HEK293T (cell line): ENCODE results near the gene TBK1.
A peak's percentile ranks its signal among the peaks of the same experiment; 100 is the strongest.

Source experiments
- CTCF ChIA-PET: fragments of 350-600 bp; formaldehyde crosslinking; extraction: SDS; loops from one replicate; lab custom pipeline; 2021; ENCODE audit warnings: antibody characterized with exemption, inconsistent platforms; lab: Yijun Ruan, JAX
- POLR2A ChIA-PET: fragments of 350-600 bp; formaldehyde crosslinking; extraction: SDS; loops from one replicate; lab custom pipeline; 2020; ENCODE audit warnings: antibody characterized with exemption, inconsistent platforms; lab: Yijun Ruan, JAX
- DNase-seq: peaks from one replicate; pipeline ENCODE4 v3.0.0; 2012; ENCODE audit warnings: mixed read lengths; ENCODE audit errors: extremely low spot score
- ARNT ChIP-seq: fragments of 450-650 bp; IDR thresholded peaks from 2 replicates; pipeline ENCODE4 v1.6.1; 2017; ENCODE audit warnings: mild to moderate bottlenecking
- BHLHE40 ChIP-seq: fragments of 450-650 bp; IDR thresholded peaks from 2 replicates; pipeline ENCODE4 v1.6.1; 2016; ENCODE audit warnings: mild to moderate bottlenecking, moderate library complexity, borderline replicate concordance
- CTBP1 ChIP-seq: fragments of 450-650 bp; IDR thresholded peaks from 2 replicates; pipeline ENCODE4 v1.6.1; 2016; ENCODE audit warnings: borderline replicate concordance
- ELF4 ChIP-seq: fragments of 450-650 bp; IDR thresholded peaks from 2 replicates; pipeline ENCODE4 v1.6.1; 2017; ENCODE audit warnings: antibody characterized with exemption
- FOXA1 ChIP-seq: fragments of 450-650 bp; IDR thresholded peaks from 2 replicates; pipeline ENCODE4 v1.6.1; 2016; ENCODE audit warnings: mild to moderate bottlenecking
- FOXK2 ChIP-seq: fragments of 450-650 bp; IDR thresholded peaks from 2 replicates; pipeline ENCODE4 v1.6.1; 2016; ENCODE audit warnings: mild to moderate bottlenecking
- FOXM1 ChIP-seq: fragments of 450-650 bp; IDR thresholded peaks from 2 replicates; pipeline ENCODE4 v1.6.1; 2017; ENCODE audit warnings: mild to moderate bottlenecking, borderline replicate concordance
- HDGF ChIP-seq: fragments of 450-650 bp; IDR thresholded peaks from 2 replicates; pipeline ENCODE4 v1.6.1; 2017; ENCODE audit warnings: antibody characterized with exemption, borderline replicate concordance
- L3MBTL2 ChIP-seq: fragments of 450-650 bp; conservative IDR thresholded peaks from 2 replicates; pipeline ENCODE4 v1.6.1; 2016; ENCODE audit warnings: mild to moderate bottlenecking
- LEF1 ChIP-seq: fragments of 450-650 bp; IDR thresholded peaks from 2 replicates; pipeline ENCODE4 v1.6.1; 2017; ENCODE audit warnings: mild to moderate bottlenecking, borderline replicate concordance
- NFRKB ChIP-seq: fragments of 450-650 bp; IDR thresholded peaks from 2 replicates; pipeline ENCODE4 v1.6.1; 2016; ENCODE audit warnings: mild to moderate bottlenecking, moderate library complexity
- PKNOX1 ChIP-seq: fragments of 450-650 bp; IDR thresholded peaks from 2 replicates; pipeline ENCODE4 v1.6.1; 2016
- SP1 ChIP-seq: fragments of 450-650 bp; IDR thresholded peaks from 2 replicates; pipeline ENCODE4 v1.6.1; 2017
- SUZ12 ChIP-seq: fragments of 450-650 bp; IDR thresholded peaks from 2 replicates; pipeline ENCODE4 v1.6.1; 2016; ENCODE audit warnings: mild to moderate bottlenecking
- TARDBP ChIP-seq: fragments of 450-650 bp; IDR thresholded peaks from 2 replicates; pipeline ENCODE4 v1.6.1; 2016
- ZNF384 ChIP-seq: fragments of 450-650 bp; IDR thresholded peaks from 2 replicates; pipeline ENCODE4 v1.6.1; 2016

The TBK1 gene

GRCh38 chr12:64446295-64446694, 5.6 kb upstream of the TBK1 start:
- ChIA-PET CTCF (no interaction called here), POLR2A (no interaction called here)
- no peak for TF ChIP-seq TARDBP
- no peak for TF ChIP-seq FOXK2
- TF ChIP-seq BHLHE40, result no peak
- TF ChIP-seq FOXA1, result no peak
- no peak for TF ChIP-seq ARNT
- no peak for TF ChIP-seq ELF4
- no peak for TF ChIP-seq CTBP1
- TF ChIP-seq PKNOX1, result no peak
- DNase-seq, result no peak

GRCh38 chr12:64450057-64450640, 1.8 kb upstream of the TBK1 start:
- ChIA-PET POLR2A (interaction anchor here (1.7 kb wide), 1 partner anchor 46 kb away, joined by 5 read pairs; the partner anchor contains the start of gene XPOT), CTCF (no interaction called here)
- no peak for DNase-seq
- no peak for TF ChIP-seq ARNT

- ChIA-PET CTCF (no interaction called here), POLR2A (interaction anchor here (0.8 to 1.7 kb wide), 3 partner anchors 14 to 238 kb away, joined by 3 to 5 read pairs (median 4); partner anchors contain the start of gene XPOT)
- TF ChIP-seq LEF1 (no peak), BHLHE40 (no peak), SP1 (no peak), FOXA1 (no peak), CTBP1 (no peak), ELF4 (no peak), ARNT (no peak), TARDBP (no peak), HDGF (no peak), FOXM1 (no peak), L3MBTL2 (no peak), NFRKB (no peak), FOXK2 (no peak), ZNF384 (no peak), PKNOX1 (no peak), SUZ12 (no peak)
- DNase-seq, result peak; percentile 13
Observed at GRCh38 chr12:64450711-64451486, 1.0 kb upstream of the TBK1 start.

- ChIA-PET POLR2A (interaction anchor here (1.3 kb wide), 1 partner anchor 49 kb away, joined by 6 read pairs; the partner anchor contains the start of gene XPOT), CTCF (interaction anchor here (1.2 kb wide), 1 partner anchor 97 kb away, joined by 3 read pairs; no protein-coding TSS in a partner anchor)
- TF ChIP-seq NFRKB (no peak), PKNOX1 (peak; percentile 66)
- peak; percentile 18 for DNase-seq
Observed at GRCh38 chr12:64452559-64453329, 824 bp downstream of the TBK1 start.

GRCh38 chr12:64455506-64455905, 3.6 kb downstream of the TBK1 start:
- DNase-seq, result no peak
- ChIA-PET CTCF (no interaction called here), POLR2A (no interaction called here)
- no peak for TF ChIP-seq ELF4
- no peak for TF ChIP-seq PKNOX1
- TF ChIP-seq NFRKB, result no peak
- no peak for TF ChIP-seq L3MBTL2
- no peak for TF ChIP-seq FOXM1
- TF ChIP-seq BHLHE40, result no peak
- TF ChIP-seq CTBP1, result no peak
- TF ChIP-seq SP1, result no peak
- TF ChIP-seq ARNT, result no peak
- TF ChIP-seq TARDBP, result no peak
- TF ChIP-seq ZNF384, result no peak

- ChIA-PET CTCF (no interaction called here), POLR2A (no interaction called here)
- DNase-seq, result no peak
- TF ChIP-seq SP1, result no peak
- TF ChIP-seq FOXA1, result no peak
- TF ChIP-seq CTBP1, result no peak
- TF ChIP-seq LEF1, result no peak
- TF ChIP-seq ARNT, result no peak
- TF ChIP-seq HDGF, result no peak
- TF ChIP-seq NFRKB, result no peak
- TF ChIP-seq ZNF384, result no peak
- TF ChIP-seq L3MBTL2, result no peak
- TF ChIP-seq BHLHE40, result no peak
- TF ChIP-seq PKNOX1, result no peak
- TF ChIP-seq SUZ12, result no peak
- no peak for TF ChIP-seq TARDBP
- no peak for TF ChIP-seq FOXM1
- TF ChIP-seq ELF4, result no peak
Observed at GRCh38 chr12:64456119-64456518, 4.2 kb downstream of the TBK1 start.
